CD4-positive, alpha-beta T cell treated with Interleukin-17A for 1 hour (primary cell): Measurements from ENCODE around the gene FANCM.
"Not testable (repeated sequence)": the region's sequence is repeated elsewhere in the genome, so short reads cannot be mapped to it uniquely, and the experiment has no call there.

Source experiments
- DNase-seq: peaks from one replicate; pipeline ENCODE4 v3.0.0-alpha.2; 2020

FANCM gene

DNA sequence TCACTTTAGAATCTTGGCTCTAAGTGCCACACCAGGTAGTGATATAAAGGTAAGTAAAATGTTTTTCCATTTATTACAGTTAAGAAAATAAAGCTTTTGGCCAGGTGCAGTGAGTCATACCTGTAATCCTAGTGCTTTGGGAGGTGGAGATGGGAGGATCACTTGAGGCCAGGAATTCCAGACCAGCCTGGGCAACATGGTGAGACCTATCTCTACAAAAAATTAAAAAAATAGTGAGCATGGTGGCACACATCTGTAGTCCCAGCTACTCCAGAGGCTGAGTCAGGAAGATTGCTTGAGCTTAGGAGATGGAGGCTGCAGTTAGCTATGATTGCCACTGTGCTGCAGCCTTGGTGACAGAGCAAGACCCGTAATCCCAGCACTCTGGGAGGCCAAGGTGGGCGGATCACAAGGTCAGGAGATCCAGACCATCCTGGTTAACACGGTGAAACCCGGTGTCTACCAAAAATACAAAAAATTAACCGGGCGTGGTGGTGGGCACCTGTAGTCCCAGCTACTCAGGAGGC, 5.0 kb downstream of the FANCM start:
- DNase-seq = no peak

DNA sequence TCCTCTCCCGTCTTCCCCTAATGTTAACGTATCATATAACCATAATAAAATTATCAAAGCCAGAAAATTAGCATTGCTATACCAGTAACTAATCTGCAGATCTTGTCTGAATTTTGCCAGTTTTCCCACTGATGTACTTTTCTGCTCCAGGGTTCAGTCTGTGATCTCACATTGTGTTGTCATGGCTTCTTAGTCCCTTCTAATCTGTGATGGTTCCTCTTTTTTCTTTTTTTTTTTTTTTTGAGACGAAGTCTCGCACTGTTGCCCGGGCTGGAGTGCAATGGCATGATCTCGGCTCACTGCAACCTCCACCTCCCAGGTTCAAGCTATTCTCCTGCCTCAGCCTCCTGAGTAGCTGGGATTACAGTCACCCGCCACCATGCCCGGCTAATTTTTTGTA, 6.4 kb downstream of the FANCM start:
- not testable (repeated sequence) for DNase-seq

DNA sequence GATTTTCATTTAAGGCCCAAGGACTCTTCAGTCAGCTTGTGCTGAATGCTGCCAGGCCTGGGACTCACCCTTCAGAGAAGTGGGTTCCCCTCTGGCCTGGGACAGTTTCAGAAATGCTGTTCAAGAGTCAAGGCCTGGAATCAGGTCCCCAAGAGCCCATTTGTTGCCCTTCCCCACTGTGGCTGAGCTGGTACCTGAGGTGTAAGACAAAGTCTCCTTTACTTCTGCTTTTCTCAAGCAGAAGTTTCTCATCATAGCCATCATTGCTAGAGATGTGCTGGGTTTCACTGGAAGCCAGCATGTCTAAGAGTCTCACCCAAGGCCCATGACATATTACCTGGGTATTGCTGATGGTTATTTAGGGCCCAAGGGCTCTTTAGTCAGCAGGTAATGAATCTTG, 8.9 kb downstream of the FANCM start:
- DNase-seq = no peak

DNA sequence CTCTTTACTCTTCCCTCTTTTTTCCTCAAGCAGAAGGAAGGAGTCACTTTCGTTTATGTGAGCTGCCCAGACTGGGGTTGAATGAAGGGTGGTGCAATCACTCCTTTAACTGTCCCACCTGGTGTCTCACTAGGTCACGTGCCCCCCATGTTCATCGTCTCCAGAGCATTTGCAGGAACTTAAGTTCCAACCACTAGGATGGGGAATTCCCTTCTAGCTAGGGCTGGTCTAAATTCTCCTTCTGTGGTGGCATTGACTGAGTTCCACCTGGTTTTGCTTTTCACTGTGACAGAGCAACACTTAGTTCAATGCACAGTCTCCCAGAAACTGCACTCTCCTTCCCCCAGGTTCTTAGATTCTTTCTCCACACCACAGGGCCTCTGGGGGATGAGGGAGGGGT, 9.5 kb downstream of the FANCM start:
- no peak for DNase-seq

- DNase-seq = no peak
Measured at GRCh38 chr14:45149602-45150001, 13.9 kb downstream of the FANCM start.

DNA sequence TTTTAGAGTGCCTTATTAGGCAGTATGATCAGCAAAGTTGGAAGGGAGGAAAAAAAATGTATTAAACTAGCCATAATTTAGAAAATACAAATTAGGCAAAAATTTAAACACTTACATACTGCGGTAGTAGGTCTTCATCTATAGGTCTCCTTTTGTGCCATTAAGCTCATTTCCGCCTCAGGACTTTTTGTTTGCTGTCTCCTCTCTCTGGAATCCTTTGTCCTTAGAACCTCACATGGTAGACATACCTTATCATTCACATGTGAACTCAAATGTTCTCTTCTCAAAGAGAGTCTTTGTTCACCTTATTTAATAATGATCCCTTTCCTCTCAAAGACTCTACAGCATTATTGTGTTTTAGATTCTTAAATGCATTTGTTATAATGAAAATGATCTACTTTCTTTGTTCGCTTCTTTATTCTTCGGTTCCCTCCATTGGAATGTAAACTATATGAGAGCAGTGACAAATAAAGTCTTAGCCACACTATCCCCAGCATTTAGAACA, 14.7 kb downstream of the FANCM start:
- DNase-seq = no peak

DNA sequence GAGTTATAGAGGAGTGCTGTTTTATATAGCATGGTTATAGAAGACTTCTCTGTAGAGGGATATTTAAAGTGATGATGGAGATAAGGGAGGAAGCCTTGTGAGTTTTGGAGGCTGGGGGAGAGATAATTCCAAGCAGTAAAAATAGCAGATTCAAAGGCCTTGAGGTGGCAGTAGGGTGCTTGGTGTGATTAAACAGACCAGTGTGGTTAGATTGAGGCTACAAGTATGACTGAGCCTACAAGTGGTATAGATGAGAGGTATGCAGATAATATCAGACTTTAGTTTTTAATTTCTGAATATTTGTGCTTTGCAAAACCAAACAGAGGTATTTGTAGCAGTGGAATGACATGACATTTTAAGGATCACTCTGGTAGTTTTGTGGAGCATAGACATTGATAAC, 20.3 kb downstream of the FANCM start:
- DNase-seq = no peak

GRCh38 chr14:45169906-45170305, 34.2 kb downstream of the FANCM start:
- no peak for DNase-seq

- no peak for DNase-seq
Measured at GRCh38 chr14:45177076-45177475, 41.3 kb downstream of the FANCM start.

DNA sequence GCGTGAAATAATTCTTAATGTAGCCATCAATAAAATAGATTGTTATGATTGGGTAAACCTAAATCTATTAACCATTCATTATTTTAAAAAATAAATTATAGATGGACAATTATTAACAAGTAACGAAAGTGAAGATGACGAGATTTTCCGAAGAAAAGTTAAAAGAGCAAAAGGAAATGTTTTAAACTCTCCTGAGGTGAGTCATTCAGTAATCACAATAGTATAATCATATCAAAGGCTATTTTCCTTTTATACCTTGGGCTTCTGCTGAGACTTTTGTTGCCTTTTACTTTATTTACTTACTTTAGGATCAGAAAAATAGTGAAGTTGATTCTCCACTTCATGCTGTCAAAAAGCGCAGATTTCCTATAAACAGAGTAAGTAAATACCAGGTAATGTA, 45.6 kb downstream of the FANCM start:
- no peak for DNase-seq

DNA sequence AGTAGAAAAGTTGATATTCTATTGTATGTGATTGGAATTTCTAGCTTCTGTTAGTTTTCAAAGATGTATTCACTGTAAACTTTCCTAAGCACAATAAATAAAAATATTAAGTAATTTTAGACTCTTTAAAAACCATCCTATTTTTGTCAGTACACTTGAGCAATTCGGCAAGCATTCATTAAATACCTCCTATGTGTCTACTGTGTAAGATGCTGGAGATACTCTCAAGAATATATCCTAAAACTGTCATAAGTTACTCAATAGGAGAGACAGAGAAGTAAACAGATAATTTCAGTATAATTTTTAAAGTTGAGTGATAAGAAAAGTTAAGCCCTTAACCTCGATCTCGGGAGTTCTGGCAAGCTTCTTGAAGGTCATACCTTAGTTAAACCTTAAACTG, 46.1 kb downstream of the FANCM start:
- no peak for DNase-seq

- no peak for DNase-seq
Measured at GRCh38 chr14:45185100-45185814, 49.5 kb downstream of the FANCM start.

GRCh38 chr14:45194964-45195363, 59.2 kb downstream of the FANCM start:
- no peak for DNase-seq

DNA sequence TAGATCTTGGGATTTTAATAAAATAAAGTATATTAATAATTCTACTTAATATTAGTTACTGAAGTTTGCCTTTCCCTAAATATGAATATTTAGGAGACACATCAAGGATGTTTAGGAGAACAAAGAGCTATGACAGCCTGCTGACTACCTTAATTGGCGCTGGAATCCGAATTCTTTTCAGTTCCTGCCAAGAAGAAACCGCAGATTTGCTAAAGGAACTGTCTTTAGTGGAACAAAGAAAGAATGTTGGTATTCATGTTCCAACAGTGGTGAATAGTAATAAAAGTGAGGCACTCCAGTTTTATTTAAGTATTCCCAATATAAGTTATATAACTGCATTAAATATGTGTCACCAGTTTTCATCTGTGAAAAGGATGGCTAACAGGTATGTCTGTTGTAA, 62.8 kb downstream of the FANCM start:
- DNase-seq = no peak

GRCh38 chr14:45199230-45199629, 63.5 kb downstream of the FANCM start:
- DNase-seq = no peak

DNA sequence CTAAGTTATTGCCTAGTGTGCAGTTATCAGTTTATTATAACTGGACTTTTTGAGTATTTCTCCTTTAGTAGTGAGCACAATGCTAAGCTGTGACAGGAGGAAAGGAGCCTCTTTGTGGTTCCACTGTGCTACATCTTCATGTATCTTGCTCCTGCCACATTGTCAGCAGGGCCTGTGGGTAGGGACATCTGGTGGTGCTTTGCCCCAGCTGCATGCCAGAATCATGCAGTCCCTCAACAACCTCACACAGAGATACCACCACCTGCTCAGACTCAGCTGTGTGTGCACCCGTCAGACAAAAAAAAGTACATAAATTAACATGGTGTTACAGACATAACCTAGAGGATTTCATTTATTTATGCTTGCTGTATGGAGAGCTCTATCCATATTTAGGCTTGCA, 66.2 kb downstream of the FANCM start:
- DNase-seq = peak; percentile 19

- DNase-seq = no peak
Measured at GRCh38 chr14:45204241-45204640, 68.5 kb downstream of the FANCM start.

DNA sequence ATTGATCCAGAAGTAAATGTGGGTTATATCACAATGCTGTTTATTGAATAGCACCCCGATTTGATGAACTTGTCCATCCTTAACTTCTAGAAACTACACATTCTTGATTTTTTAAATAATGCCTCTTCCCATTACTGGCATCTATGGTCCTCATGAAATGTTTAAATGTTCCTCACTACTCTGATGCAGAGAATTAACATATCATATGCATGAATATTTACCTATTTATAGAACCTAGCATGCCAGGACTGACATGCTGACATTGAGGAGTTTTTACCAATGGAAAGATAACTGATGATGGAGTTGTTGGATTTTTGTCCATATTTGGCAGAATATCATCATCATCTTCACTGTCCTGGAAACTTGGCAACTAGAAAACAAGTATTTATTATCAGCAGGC, 74.4 kb downstream of the FANCM start:
- DNase-seq = no peak

DNA sequence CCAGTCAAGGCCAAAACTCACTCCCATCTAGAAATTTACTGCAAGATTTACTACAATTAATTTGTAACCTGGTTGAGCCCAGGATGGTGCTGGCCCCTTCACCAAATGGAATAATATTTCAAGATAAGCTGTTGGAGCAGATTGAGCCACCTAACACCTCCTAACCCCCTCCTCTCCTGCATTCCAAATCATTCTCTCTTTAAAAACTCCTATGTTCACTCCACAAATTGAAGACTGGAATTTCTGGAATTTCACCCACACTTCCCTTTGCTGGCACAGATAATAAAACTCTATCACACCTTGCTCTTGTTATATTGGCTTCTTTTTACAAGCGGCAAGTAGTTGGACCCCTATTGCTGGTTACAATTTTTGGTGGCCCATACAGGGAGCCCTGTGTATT, 75.6 kb downstream of the FANCM start:
- no peak for DNase-seq

GRCh38 chr14:45212231-45212630, 76.5 kb downstream of the FANCM start:
- DNase-seq = no peak

DNA sequence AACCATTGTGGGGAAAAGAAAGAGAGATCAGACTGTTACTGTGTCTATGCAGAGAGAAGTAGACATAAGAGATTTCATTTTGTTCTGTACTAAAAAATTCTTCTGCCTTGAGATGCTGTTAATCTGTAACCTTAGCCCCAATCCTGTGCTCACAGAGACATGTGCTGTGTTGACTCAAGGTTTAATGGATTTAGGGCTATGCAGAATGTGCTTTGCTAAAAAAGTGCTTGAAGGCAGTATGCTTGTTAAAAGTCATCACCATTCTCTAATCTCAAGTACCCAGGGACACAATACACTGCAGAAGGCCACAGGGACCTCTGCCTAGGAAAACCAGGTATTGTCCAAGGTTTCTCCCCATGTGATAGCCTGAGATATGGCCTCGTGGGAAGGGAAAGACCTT, 78.0 kb downstream of the FANCM start:
- DNase-seq = not testable (repeated sequence)

DNA sequence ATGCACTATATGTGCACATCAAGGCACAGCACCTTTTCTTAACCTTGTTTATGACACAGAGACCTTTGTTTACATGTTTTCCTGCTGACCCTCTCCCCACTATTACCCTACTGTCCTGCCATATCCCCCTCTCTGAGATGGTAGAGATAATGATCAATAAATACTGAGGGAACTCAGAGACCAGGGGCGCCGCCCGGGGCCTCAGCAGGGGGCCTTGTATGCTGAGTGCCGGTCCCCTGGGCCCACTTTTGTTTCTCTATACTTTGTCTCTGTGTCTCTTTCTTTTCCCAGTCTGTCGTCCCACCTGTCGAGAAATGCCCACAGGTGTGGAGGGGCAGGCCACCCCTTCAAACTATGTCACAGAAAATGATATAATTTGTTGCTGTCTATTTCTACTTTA, 78.6 kb downstream of the FANCM start:
- DNase-seq = not testable (repeated sequence)

- no peak for DNase-seq
Measured at GRCh38 chr14:45222485-45223262, 86.9 kb downstream of the FANCM start.

DNA sequence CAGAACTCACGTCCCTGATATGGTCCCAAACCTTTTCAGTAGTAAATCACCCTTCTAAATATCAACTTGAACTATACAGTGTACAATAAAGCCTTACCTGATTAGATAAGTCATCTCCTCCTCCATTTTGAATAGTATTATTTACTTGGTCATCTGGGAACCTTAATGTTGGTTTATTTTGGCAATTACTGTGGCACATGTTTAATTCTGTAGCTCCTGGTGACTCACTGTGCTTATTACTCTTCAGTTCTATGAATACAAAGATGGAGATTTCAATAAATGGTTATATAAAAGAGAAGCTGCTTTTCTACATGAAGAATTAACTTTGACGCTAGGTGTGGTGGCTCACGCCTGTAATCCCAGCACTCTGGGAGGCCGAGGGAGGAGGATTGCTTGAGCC, 91.8 kb downstream of the FANCM start:
- DNase-seq = no peak
